HUES64 (cell line): ENCODE measurements around the gene NKX2-3.

Experiments
- H3K27ac ChIP-seq: 2 replicates; pipeline ENCODE4 v1.7.0; 2013; ENCODE audit warnings: low read depth, low read length, inconsistent platforms
- H3K27me3 ChIP-seq: 2 replicates; pipeline ENCODE4 v1.6.1; 2013; ENCODE audit warnings: mild to moderate bottlenecking, low read length; ENCODE audit not compliant: insufficient read depth
- H3K36me3 ChIP-seq: 2 replicates; pipeline ENCODE4 v1.6.1; 2013; ENCODE audit warnings: mild to moderate bottlenecking, low read length; ENCODE audit not compliant: insufficient read depth
- H3K4me1 ChIP-seq: 2 replicates; pipeline ENCODE4 v1.6.1; 2013; ENCODE audit warnings: mild to moderate bottlenecking, low read length, moderate library complexity; ENCODE audit not compliant: insufficient read depth
- H3K4me3 ChIP-seq: 2 replicates; pipeline ENCODE4 v1.5.1; 2013; ENCODE audit warnings: mild to moderate bottlenecking, low read length, moderate library complexity
- H3K9ac ChIP-seq: 2 replicates; pipeline ENCODE4 v1.6.1; 2013; ENCODE audit warnings: mild to moderate bottlenecking, low read depth, low read length
- H3K9me3 ChIP-seq: 2 replicates; pipeline ENCODE4 v1.6.1; 2013; ENCODE audit warnings: low read depth, low read length; ENCODE audit not compliant: insufficient read depth
- whole genome bisulfite sequencing: fragments of 150-250, 120-280 bp; methylation state at CpG from one replicate; pipeline ENCODE4 v1.1.7; 2013; ENCODE audit warnings: missing lambda C conversion rate; 5-methylcytosine and 5-hydroxymethylcytosine counted together

NKX2-3 gene

DNA sequence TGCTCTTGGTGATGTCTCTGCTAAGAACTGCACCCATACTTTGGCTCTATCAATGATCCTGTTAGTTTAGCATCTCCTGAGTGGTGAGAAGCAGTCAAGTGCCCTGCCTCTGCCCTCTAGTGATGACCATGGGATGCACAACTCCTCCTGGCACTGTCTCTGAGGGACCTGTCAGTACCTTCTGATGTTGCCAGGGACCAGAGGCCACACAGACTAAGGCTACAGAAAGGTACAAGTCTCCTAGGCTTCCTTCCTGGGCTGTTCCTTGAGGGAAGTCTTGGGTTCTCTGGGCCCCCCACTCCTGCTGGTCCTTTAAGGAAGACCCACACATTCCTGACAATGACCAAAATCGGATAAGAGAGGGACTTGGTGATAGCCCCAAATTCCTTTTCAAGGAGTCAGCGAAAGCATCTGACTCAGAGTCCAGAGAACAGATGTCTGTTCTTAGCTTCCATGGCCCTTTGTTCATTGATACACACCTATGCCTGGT is 15.3 kb downstream of the NKX2-3 start:
- Histone ChIP-seq H3K27me3 (peaks cover 76% of the 10 kb centered on the region), H3K4me1 (peaks cover 14% of the 10 kb centered on the region), H3K4me3 (no peak overlapping the region), H3K36me3 (no peaks in the 10 kb centered on the region), H3K27ac (no peak overlapping the region), H3K9ac (no peak overlapping the region), H3K9me3 (no peaks in the 10 kb centered on the region)
- WGBS, result 67% methylated on average over 2 of the region's 2 CpGs

DNA sequence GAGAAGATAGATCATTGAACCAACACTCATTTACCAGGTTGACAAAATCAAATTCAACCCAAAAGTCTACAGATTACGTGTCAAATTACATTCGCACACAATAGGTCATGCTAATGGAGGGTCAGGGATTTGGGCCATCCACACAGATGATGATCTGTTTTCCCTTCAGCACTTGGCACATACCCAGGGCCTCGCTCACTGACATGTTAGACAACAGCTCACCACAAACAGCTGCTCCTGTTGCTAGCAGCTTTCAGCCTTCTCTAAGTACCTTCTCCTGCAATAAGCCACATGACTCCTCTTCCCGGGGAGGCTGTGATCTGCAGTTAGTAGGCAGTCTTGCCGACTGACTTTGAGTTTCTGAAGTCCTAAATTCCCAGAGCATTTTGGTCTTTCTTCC is 18.4 kb downstream of the NKX2-3 start:
- H3K27ac ChIP-seq, result no peak overlapping the region
- H3K36me3 ChIP-seq, result no peaks in the 10 kb centered on the region
- peaks cover 20% of the 10 kb centered on the region for H3K4me1 ChIP-seq
- H3K4me3 ChIP-seq, result no peak overlapping the region
- peaks cover 57% of the 10 kb centered on the region for H3K27me3 ChIP-seq
- H3K9me3 ChIP-seq, result no peaks in the 10 kb centered on the region
- no peak overlapping the region for H3K9ac ChIP-seq
- WGBS, result 50% methylated on average over 5 of the region's 5 CpGs

GRCh38 chr10:99551616-99552015 is 18.9 kb downstream of the NKX2-3 start:
- no peaks in the 10 kb centered on the region for H3K9me3 ChIP-seq
- H3K4me3 ChIP-seq, result no peak overlapping the region
- H3K27me3 ChIP-seq, result peaks cover 53% of the 10 kb centered on the region
- no peak overlapping the region for H3K27ac ChIP-seq
- H3K36me3 ChIP-seq, result no peaks in the 10 kb centered on the region
- no peak overlapping the region for H3K9ac ChIP-seq
- WGBS, result 44% methylated on average over 3 of the region's 3 CpGs
- H3K4me1 ChIP-seq, result peaks cover 20% of the 10 kb centered on the region

DNA sequence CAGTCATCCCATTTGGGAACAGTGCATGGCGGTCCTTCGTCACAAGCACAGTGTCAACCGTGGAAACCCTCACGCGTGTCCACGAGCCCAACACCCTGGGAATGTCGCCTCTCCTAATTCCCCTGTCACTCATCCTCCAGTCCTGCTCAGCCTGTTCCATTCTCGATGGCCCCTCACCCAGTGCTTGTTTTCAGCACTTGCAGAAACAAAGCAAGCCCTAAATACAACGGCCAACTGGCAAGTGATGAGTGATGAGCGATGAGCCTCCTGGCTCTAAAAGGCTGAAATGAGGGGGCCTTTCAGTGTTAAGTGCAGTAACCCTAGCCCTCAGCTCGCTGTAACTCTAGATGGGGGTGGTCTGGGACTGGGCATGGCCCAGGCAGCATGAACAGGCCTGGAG is 22.6 kb downstream of the NKX2-3 start:
- peaks cover 20% of the 10 kb centered on the region for H3K4me1 ChIP-seq
- WGBS, result 83% methylated on average over 11 of the region's 11 CpGs
- H3K27ac ChIP-seq, result no peak overlapping the region
- H3K9me3 ChIP-seq, result no peaks in the 10 kb centered on the region
- no peak overlapping the region; the same call in 1 of the 2 replicates for H3K9ac ChIP-seq
- no peak overlapping the region for H3K4me3 ChIP-seq
- H3K27me3 ChIP-seq, result peaks cover 25% of the 10 kb centered on the region; the same call in 1 of the 2 replicates
- H3K36me3 ChIP-seq, result no peaks in the 10 kb centered on the region

DNA sequence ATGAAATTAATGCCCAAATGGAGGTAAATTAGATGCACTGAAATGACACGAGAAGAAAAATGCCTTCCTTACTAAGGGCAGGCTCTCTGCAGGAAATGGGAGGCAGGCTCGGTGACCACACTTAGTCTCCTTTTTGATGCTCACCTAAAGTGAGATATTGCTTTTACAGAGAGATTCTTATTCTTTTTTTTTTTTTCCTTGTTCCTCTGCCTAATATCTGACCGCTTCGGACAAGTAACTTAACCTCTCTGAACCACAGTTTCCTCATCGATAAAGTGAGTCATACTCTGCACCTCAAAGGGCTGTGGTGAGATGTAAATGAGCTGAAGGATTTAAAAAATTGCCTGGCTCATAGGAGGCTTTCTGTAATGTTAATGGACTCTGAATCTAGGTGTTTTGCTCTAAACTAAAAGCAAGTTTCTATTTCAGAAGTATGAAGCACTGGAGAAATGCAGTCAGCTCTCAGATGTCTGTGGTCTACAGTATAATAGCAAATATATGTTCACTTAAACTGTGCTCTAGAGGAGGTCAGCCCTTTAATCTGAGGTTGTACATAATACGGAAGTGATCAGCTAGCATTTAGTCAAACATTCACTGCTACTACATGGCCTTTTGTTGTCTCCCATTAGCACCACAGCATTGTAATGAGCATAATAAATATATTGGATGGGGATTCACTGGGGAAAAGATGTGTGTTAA is 23.2 kb downstream of the NKX2-3 start:
- Histone ChIP-seq H3K27me3 (peaks cover 25% of the 10 kb centered on the region; the same call in 1 of the 2 replicates), H3K4me3 (no peak overlapping the region), H3K9ac (no peak overlapping the region; the same call in 1 of the 2 replicates), H3K4me1 (peaks cover 18% of the 10 kb centered on the region), H3K27ac (no peak overlapping the region), H3K9me3 (no peaks in the 10 kb centered on the region), H3K36me3 (no peaks in the 10 kb centered on the region)
- WGBS, result 43% methylated on average over 2 of the region's 6 CpGs

- Histone ChIP-seq H3K9ac (no peak overlapping the region), H3K9me3 (no peaks in the 10 kb centered on the region), H3K27ac (no peak overlapping the region), H3K27me3 (peaks cover 17% of the 10 kb centered on the region; the same call in 1 of the 2 replicates), H3K4me3 (no peak overlapping the region), H3K4me1 (peaks cover 9% of the 10 kb centered on the region; the same call in 1 of the 2 replicates), H3K36me3 (no peaks in the 10 kb centered on the region)
- WGBS, result 91% methylated on average over 5 of the region's 5 CpGs
These were observed 24.3 kb downstream of the NKX2-3 start for GRCh38 chr10:99557044-99557443.

- no peak overlapping the region for H3K4me3 ChIP-seq
- H3K9me3 ChIP-seq, result no peaks in the 10 kb centered on the region
- WGBS, result 91% methylated on average over 4 of the region's 4 CpGs
- peaks cover 11% of the 10 kb centered on the region; the same call in 1 of the 2 replicates for H3K27me3 ChIP-seq
- no peak overlapping the region for H3K9ac ChIP-seq
- H3K36me3 ChIP-seq, result no peaks in the 10 kb centered on the region
- no peak overlapping the region for H3K27ac ChIP-seq
- H3K4me1 ChIP-seq, result peaks cover 9% of the 10 kb centered on the region; the same call in 1 of the 2 replicates
These were observed 26.0 kb downstream of the NKX2-3 start for GRCh38 chr10:99558708-99559107.

DNA sequence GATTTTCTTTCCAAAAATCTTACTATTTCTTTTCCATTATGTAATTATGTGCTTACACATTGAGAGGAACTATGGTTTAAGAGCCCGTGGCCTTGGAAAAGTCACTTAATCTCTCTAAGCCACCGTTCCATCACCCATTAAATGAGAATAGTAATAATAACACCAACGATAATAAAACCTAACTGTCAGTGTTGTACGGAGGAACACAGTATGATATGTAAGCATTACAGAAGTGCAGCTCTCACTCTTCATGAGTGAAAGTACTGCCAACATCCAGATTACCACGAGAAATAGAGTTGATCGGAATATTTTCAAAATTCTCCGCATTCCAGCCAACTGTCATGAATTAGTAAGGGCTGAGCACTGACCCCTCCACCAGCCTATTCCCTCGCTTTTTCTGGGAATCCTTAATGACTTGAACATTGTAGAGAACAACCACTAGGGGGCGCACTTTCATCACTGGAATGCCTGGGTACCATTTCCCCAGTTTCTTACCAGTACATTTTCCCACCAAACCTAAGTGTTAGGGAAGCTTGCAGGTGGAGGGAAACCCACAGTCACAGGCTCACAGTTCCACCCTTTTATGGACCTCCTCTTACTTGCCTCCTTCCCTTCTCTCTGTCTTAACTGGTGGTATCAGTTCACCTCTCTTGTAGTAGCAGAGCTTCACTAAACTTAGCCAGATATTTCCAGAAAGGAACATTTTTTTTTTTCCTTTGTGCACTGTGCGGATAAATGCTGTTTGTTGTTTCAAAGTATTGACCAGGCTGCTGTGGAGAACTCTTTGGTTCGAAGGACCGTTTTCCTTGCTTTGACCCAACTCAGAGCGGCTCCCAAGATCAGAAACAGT is 27.8 kb downstream of the NKX2-3 start:
- no peaks in the 10 kb centered on the region for H3K27me3 ChIP-seq
- H3K27ac ChIP-seq, result no peak overlapping the region
- peaks cover 6% of the 10 kb centered on the region; the same call in 1 of the 2 replicates for H3K4me1 ChIP-seq
- no peaks in the 10 kb centered on the region for H3K36me3 ChIP-seq
- no peak overlapping the region for H3K4me3 ChIP-seq
- H3K9me3 ChIP-seq, result no peaks in the 10 kb centered on the region
- WGBS, result 49% methylated on average over 11 of the region's 13 CpGs
- no peak overlapping the region for H3K9ac ChIP-seq

DNA sequence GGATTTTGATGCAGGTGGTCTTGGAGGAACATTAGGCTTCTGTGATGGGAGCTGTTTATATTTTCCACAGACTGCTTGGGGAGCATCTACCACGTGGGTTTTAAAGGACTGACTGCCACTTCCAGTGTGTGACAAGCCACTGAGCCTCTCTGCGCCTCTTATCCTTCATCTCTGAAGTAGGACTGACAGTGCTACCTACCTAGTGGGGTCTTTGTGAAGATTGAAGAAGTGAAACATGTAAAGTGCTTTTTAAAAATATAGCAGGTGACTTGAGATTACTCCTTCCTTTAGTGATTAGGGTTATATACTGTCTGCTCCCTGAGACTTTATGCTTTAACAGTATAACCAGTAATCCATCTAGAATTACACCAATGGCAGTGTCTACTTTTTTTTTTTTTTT is 29.9 kb downstream of the NKX2-3 start:
- no peaks in the 10 kb centered on the region for H3K9me3 ChIP-seq
- no peaks in the 10 kb centered on the region for H3K36me3 ChIP-seq
- no peaks in the 10 kb centered on the region for H3K4me1 ChIP-seq
- H3K9ac ChIP-seq, result no peak overlapping the region
- H3K27me3 ChIP-seq, result no peaks in the 10 kb centered on the region
- WGBS, result 73% methylated on average over 2 of the region's 2 CpGs
- H3K27ac ChIP-seq, result no peak overlapping the region
- H3K4me3 ChIP-seq, result no peak overlapping the region

DNA sequence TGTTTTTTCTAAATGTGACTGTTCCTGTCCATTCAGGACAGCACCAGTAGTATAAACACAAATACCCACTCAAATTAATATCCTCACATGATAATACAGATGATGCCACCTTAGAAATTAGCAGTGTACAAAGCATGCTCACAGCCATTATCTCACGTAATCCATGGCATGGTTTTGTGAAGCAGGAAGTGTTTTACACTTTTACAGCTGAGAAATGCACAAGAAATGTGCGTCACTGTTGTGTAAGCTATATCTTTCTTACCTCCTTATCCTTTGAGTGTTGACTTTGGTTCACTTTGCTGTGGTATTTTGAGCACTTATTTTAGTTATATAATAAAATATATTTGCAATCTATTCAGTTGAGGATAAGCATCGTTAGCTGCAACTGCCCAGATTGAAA is 31.6 kb downstream of the NKX2-3 start:
- no peak overlapping the region for H3K27ac ChIP-seq
- no peak overlapping the region for H3K4me3 ChIP-seq
- no peaks in the 10 kb centered on the region for H3K9me3 ChIP-seq
- WGBS, result 92% methylated on average over 3 of the region's 3 CpGs
- no peak overlapping the region for H3K9ac ChIP-seq
- no peaks in the 10 kb centered on the region for H3K36me3 ChIP-seq
- H3K27me3 ChIP-seq, result no peaks in the 10 kb centered on the region
- H3K4me1 ChIP-seq, result peaks cover 4% of the 10 kb centered on the region

- no peaks in the 10 kb centered on the region for H3K9me3 ChIP-seq
- 92% methylated on average over 4 of the region's 4 CpGs for WGBS
- no peak overlapping the region for H3K27ac ChIP-seq
- no peak overlapping the region for H3K4me3 ChIP-seq
- peaks cover 6% of the 10 kb centered on the region for H3K4me1 ChIP-seq
- no peak overlapping the region for H3K9ac ChIP-seq
- no peaks in the 10 kb centered on the region for H3K36me3 ChIP-seq
- no peaks in the 10 kb centered on the region for H3K27me3 ChIP-seq
These were observed 32.4 kb downstream of the NKX2-3 start for GRCh38 chr10:99565166-99565565.
